Stimulated activated CD4-positive, alpha-beta T cell treated with anti-CD3 and anti-CD28 coated beads, Interleukin-4, amount 100 ng/mL, for 4 hours (primary cell): ENCODE results near the gene TSPEAR.
A peak's percentile ranks its signal among the peaks of the same experiment; 100 is the strongest.
"Not testable (repeated sequence)": the region's sequence is repeated elsewhere in the genome, so short reads cannot be mapped to it uniquely, and the experiment has no call there.

ENCODE experiments used
- DNase-seq, 2 experiments: peaks; one replicate each; pipeline ENCODE4 v3.0.0-alpha.2; 2020

The TSPEAR gene

DNA sequence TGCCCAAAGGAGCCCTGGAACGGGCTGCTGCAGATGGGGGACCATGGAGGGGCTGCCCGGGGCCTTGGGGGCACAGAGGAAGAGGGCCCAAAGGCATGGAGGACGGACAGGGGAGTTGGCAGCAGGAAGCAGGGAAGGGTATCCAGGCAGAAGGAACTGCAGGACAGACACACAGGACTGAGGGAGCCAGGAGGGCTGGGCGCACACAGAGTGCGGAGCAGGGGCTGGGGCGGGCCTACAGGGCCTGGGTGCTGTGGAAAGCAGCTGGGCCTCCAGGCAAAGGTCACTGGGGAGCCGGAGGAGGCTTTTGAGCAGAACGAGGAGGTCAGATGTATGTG is 199.5 kb downstream of the TSPEAR start:
- DNase-seq = no peak

DNA sequence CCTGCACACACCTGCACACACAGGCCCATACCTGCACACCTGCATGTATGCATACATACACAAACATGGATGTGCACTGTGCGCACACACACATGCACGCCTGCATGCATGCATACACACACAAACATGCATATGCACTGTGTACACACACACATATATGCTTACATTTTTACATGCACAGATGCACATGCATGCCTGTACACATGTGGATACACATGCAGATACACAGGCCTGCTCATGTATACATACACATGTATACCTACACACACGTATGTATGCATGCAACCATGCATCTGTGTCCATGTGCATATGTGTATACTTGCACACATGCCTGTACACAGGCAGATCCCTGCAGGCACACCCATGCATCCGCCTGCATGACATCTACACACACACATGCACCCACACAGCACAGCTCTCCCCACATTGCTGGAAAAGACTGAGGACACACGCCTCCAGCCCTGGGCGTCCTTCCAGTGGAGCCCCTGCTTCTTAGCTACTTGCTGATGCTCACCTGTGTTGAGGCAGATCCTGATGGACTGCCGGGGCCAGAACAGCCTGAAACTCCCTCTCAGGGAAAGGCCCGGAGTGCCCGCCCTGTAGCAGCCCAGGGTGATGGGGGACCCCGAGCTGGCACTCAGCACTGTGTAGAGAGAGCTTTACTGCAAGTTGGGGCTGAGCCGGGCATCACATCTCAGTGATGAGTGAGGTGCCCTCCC is 200.0 kb downstream of the TSPEAR start:
- DNase-seq = no peak

DNA sequence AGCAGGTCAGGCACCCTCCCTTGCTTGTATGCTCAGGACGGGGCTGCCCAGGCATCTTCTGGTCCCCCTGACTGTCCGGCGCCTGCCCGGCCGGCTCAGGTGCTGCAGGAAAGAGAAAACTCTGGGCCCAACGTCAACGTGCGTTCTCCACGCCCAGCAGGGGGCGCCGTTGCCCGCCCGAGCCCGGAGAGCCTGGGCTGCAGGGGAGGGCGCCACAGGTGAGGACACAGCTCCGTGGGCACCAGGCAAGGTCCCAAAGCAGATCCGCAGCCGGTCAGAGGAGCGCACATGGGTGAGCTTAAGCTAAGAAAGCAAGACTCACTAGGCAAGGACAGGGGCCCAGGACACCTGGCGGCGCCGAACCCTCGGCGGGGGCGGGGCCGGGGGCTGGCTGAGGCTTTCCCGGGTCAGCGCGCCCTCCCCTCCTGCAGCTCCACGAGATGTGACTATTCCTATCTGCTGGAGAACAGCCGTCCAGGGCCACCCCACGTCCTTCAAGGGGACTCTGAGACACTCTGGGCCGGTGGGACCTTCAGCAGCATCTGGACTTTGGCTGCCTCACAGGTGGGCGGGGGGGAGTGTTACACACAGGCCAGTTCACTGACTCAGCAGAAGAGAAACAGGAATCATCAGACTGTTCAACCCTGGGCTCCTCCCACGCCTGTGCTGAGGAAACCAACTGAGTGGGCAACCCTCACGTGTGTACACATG is 200.7 kb downstream of the TSPEAR start:
- peak; percentile 68 to 80 for DNase-seq

DNA sequence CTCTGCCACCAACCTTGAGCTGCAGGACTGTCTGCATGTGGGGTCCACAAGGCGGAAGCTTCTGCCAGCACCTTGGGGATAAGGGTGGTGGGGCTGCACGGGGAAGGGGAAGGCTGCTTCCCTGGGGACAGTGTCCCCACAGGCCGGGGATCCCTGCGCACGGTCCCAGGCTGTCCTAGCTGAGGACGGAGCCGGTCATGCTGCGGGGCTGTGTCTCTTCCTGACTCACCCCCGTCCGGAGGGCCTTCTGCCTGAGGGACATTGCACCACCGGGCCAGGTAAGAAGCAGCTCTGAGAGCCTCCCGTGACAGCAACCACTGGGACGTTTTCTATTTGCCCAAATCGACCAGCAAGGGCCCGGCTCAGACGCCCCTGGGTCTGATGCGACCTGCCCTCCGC is 201.3 kb downstream of the TSPEAR start:
- no peak for DNase-seq

DNA sequence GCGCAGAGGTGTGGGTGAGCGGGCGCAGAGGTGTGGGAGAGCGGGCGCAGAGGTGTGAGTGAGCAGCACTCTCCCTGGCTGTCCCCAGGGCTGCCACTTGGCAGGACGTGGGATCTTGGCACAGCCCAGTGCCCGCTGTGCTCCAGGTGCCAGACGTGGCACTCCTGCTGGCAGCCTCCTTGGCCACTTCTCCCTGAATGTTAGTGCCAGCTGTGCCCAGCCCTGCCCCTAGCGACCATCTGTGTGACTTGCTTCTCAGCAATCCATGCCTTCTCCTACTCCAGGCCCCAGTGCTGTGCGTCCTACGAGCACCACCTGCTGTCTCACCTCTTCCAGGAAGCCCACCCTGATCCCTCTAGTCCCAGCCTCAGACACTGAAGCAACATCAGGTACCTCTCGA is 201.8 kb downstream of the TSPEAR start:
- no peak for DNase-seq

DNA sequence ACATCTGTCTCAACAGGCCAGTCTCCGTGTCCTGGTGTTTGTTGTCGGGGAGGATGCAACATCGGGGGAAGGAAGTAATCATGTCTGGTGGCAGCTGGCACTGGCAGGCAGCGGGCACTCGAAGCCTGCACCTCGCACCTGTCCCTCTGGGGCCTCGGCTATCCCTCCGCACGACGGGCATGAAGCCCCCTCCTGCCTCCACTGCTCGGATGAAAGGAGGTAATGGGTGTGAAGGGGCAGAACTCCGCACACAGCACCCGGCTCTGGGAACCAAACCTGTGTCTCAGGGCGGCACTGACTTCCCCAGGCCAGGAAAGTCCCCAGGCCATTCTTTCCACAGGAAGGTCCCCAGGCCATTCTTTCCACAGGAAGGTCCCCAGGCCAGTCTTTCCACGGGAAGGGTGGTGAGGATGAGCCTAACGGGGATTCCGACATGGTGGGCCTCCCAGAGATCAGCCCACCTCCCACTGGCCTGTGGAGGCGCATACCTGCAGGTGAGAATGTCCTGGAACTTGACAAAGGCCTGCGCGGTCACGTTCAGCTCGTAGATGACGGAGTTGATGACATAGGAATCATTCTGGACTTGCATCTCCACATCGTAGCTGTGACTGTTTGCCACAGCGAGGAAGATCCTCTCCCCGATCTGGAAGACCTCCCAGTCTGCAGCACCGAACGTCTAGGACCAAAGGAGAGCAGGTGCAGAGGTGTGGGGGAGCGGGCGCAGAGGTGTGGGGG is 202.5 kb downstream of the TSPEAR start:
- no peak for DNase-seq

DNA sequence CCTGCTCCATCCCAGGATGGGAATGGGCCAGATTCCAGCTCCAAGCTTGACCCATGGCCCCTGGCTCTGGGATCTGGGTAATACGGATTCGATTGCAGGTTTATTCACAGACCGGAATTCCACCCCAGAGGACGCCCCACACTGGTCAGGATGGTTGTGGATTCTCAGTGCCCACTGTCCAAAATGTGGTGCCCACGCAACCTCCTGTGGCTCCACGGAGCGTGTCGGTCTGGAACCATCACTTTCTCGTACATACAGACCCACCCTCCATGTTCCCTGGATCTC is 203.0 kb downstream of the TSPEAR start:
- no peak for DNase-seq

- no peak for DNase-seq
Observed at GRCh38 chr21:44507673-44508425, 203.5 kb downstream of the TSPEAR start.

DNA sequence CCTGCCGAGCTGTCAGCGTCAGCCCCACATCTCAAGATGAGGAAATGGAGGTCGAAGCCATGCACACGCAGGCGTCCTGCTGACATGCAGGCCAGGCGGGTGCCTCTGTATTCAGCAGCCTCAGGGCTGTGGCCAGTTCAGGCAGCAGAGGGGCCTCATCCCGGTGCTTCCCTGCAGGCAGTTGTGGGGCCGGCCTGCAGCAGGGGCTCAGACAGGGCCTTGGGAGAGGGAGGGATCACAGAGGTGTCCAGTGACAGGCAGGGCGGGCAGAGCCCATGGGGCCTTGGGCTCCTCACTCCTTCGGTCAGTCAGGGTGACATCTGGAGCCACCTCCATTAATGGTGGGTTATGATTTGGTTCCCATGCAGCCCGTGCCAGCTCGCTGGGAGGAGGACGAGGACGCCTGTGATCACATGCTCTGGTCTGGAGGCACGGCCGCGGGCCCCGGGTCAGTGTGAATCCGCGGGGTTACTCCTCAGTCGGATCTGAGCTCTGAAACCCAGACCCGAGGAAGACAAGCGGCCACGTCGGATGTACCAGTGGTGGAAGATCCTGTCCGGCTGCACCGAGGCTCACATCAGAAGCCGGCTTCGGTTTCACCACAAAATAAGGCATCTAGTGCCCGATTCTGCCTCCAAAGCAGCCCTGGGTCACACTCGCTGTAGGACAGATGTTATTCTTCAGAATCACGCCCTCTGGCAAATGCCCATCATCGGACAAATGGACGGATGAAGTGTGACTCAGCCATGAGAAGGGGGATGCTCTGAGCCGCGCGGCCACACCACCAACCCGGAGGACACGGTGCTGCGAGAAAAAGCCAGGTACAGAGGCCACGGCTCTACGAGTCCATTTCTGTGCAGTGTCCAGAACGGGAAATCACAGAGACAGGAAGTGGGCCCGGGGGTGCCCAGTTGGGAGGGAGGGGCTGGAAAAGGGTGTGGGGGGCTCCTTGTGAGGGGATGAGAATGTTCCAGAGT is 204.8 kb downstream of the TSPEAR start:
- DNase-seq = no peak

GRCh38 chr21:44505673-44506278 is 205.6 kb downstream of the TSPEAR start:
- DNase-seq = no peak

DNA sequence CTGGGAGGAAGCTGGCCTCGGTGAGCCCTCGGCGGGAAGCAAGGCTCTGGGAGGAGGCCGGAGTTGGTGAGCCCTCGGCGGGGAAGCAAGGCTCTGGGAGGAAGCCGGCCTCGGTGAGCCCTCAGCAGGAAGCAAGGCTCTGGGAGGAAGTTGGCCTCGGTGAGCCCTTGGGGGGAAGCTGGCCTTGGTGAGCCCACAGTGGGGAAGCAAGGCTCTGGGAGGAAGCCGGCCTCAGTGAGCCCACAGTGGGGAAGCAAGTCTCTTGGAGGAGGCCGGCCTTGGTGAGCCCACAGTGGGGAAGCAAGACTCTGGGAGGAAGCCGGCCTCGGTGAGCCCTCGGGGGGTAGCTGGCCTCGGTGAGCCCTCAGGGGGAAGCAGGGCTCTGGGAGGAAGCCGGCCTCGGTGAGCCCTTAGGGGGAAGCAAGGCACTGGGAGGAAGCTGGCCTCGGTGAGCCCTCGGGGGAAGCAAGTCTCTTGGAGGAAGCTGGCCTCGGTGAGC is 207.4 kb downstream of the TSPEAR start:
- DNase-seq = no peak

- not testable (repeated sequence) for DNase-seq
Observed at GRCh38 chr21:44503006-44503889, 208.1 kb downstream of the TSPEAR start.

- no peak for DNase-seq
Observed at GRCh38 chr21:44502171-44502958, 209.0 kb downstream of the TSPEAR start.

- DNase-seq = no peak
Observed at GRCh38 chr21:44500111-44500510, 211.3 kb downstream of the TSPEAR start.

DNA sequence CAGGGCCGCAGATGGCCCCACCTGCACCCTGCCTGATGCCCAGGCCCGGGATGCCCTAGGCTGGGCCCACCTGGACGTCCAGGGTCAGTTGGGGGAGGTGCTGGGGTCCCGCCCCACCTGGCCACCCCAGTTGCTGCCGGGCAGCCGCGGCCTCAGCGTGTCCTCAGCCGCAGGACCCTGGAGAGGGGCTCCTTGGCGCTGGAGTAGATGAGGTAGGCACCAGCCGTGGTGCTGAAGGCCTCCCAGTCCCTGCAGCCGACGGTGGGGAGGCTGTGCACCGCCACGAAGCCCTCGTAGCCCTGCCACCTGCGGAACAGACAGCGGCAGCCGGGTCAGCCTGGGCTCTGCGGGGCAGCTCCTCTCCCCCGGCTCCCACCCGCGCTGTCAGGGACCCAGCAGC is 211.7 kb downstream of the TSPEAR start:
- no peak for DNase-seq

- no peak for DNase-seq
Observed at GRCh38 chr21:44499211-44499560, 212.2 kb downstream of the TSPEAR start.

DNA sequence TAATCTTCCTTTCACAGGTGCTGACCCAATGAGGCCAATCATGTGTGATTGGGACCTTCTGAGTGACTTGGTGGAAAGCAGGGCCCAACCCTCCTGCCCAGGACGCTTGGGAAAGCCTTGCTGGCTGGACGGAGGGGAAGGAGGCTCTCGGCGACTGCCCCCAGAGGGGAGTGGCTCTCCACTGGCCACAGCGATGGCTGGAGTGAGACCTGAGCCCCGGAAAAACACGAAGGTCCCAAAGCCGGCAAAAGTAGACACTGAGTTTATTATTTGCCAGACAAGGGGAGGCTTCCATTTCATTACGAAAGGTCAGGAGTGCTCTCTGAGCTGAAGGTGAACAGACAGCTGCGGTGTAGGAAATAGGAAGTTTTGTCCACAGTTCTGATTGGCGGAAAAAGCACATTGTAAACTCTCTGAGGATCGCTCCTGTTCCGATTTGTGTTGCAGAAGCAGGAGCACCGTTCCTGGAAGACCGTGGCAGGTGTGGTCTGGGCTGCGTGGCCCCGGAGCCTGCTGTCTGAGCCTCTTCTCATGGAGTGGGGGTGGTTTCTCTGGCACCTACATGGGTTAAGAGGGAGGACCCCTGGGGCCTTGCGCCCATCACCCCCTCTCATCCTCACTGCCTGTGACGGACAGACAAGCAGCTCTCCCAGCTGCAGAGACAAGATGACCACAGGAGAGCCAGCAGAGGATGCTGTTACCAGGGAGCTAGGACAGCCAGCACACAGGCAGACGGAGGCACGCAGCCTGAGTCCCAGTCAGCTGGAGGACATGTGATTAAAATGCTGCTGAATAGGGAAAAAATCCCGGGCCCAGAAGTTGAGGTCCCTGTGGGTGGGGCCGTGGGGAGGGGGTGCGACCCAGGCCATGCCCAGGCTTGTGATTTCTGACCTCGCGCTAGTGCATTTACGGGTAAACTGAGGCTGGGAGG is 212.8 kb downstream of the TSPEAR start:
- DNase-seq = no peak

- DNase-seq = no peak
Observed at GRCh38 chr21:44497703-44498126, 213.7 kb downstream of the TSPEAR start.
